HepG2 (cell line): ENCODE measurements around the gene XRCC5. TPM values are rescaled to one million over a fixed set of nuclear protein-coding genes. Genes with fewer than 3 reads are reported as not detected.

Experiments
- DMAP1 ChIP-seq: IDR thresholded peaks from 2 replicates; pipeline ENCODE4 v1.6.1; 2016
- ELF3 ChIP-seq: IDR thresholded peaks from 2 replicates; pipeline ENCODE4 v1.6.1; 2016; ENCODE audit warnings: missing genetic modification reagents, missing compliant biosample characterization
- IKZF5 ChIP-seq: IDR thresholded peaks from 2 replicates; pipeline ENCODE4 v1.6.1; 2018; ENCODE audit warnings: missing genetic modification reagents, mild to moderate bottlenecking, missing compliant biosample characterization
- MED1 ChIP-seq: sonication (generic); formaldehyde crosslinking; IDR thresholded peaks from 2 replicates; pipeline ENCODE4 v1.4.0; 2020; ENCODE audit warnings: missing genetic modification reagents
- NCOR1 ChIP-seq: fragments of 200-600 bp; sonication (generic); IDR thresholded peaks from 2 replicates; pipeline ENCODE4 v1.7.0; 2017; ENCODE audit warnings: antibody characterized with exemption, low read length, borderline replicate concordance
- PHF21A ChIP-seq: sonication (generic); formaldehyde crosslinking; IDR thresholded peaks from 2 replicates; pipeline ENCODE4 v1.5.0; 2020; ENCODE audit warnings: mild to moderate bottlenecking, missing genetic modification reagents
- RBM22 ChIP-seq: fragments of 200-400 bp; formaldehyde crosslinking; optimal IDR thresholded peaks from 2 replicates; pipeline ENCODE3; 2017; ENCODE audit warnings: mild to moderate bottlenecking, low read length, moderate library complexity
- SAP130 ChIP-seq: IDR thresholded peaks from 2 replicates; pipeline ENCODE4 v1.6.1; 2016; ENCODE audit warnings: low read depth
- SNAPC4 ChIP-seq: sonication (generic); formaldehyde crosslinking; IDR thresholded peaks from 2 replicates; pipeline ENCODE4 v1.4.0; 2020; ENCODE audit warnings: mild to moderate bottlenecking, missing genetic modification reagents
- ZNF296 ChIP-seq: sonication (generic); formaldehyde crosslinking; conservative IDR thresholded peaks from 2 replicates; pipeline ENCODE4 v1.5.0; 2020; ENCODE audit warnings: mild to moderate bottlenecking, missing genetic modification reagents
- ZNF430 ChIP-seq: sonication (generic); formaldehyde crosslinking; IDR thresholded peaks from 2 replicates; pipeline ENCODE4 v1.9.0; 2021; ENCODE audit warnings: mild to moderate bottlenecking, missing genetic modification reagents
- ZNF484 ChIP-seq: sonication (generic); formaldehyde crosslinking; IDR thresholded peaks from 2 replicates; pipeline ENCODE4 v1.5.1; 2020; ENCODE audit warnings: mild to moderate bottlenecking, low read depth, missing genetic modification reagents, borderline replicate concordance
- ZNF605 ChIP-seq: sonication (generic); formaldehyde crosslinking; IDR thresholded peaks from 2 replicates; pipeline ENCODE4 v1.8.0; 2022; ENCODE audit warnings: mild to moderate bottlenecking, missing genetic modification reagents
- ZNF710 ChIP-seq: sonication (generic); formaldehyde crosslinking; IDR thresholded peaks from 2 replicates; pipeline ENCODE4 v1.5.0; 2020; ENCODE audit warnings: mild to moderate bottlenecking, missing genetic modification reagents, borderline replicate concordance
- ZNF773 ChIP-seq: sonication (generic); formaldehyde crosslinking; IDR thresholded peaks from 2 replicates; pipeline ENCODE4 v1.4.0; 2020; ENCODE audit warnings: missing genetic modification reagents, borderline replicate concordance
- polyA plus RNA-seq, 8 experiments: library from polyadenylated mRNA; depleted of rRNA in 3 of 8; stranded (reverse) in 7 of 8; unstranded in 1 of 8; fragments of >200 nt; fragmentation: Illumina TruSeq in 4 of 8; extraction: Trizol in 4 of 8; gene quantifications; 2 replicates each; pipeline versions ENCODE4 v1.2.1 to v1.2.3, GENCODE V29; 2011 to 2016; ENCODE audit warnings: low read depth in 4 of 8, missing spikeins in 1 of 8, mixed read lengths in 1 of 8; ENCODE audit not compliant: insufficient read depth in 1 of 8
- total RNA-seq, 5 experiments: library from RNA; depleted of rRNA; stranded (reverse); fragments of >200 nt; fragmentation: Illumina TruSeq; extraction: Trizol; gene quantifications; 2 replicates each; pipeline ENCODE4 v1.2.3, GENCODE V29; 2016; ENCODE audit warnings: low read depth in 1 of 5
- TF ChIP-seq, protein P1 (sequence below): IDR thresholded peaks from 2 replicates; pipeline ENCODE4 v1.6.1; 2012; ENCODE audit warnings: inconsistent platforms
- TF ChIP-seq, protein P2 (sequence below): sonication (generic); formaldehyde crosslinking; IDR thresholded peaks from 2 replicates; pipeline ENCODE4 v1.5.0; 2020; ENCODE audit warnings: mild to moderate bottlenecking, missing genetic modification reagents, moderate library complexity
- TF ChIP-seq, protein P3 (sequence below): sonication (generic); formaldehyde crosslinking; IDR thresholded peaks from 2 replicates; pipeline ENCODE4 v1.4.0; 2020; ENCODE audit warnings: mild to moderate bottlenecking, low read depth, missing genetic modification reagents

XRCC5 gene
- total and polyA plus RNA-seq, 2 of the 13 experiments (the other 11 are each of a cell fraction or from before 2014, with no cell fraction given): 264 to 454 TPM

- TF ChIP-seq SNAPC4 (CRISPR knock-in tag) (0 out of 2 replicates have a peak, but pooled peaks have one; percentile 39), ZNF296 (CRISPR knock-in tag) (no peak), MED1 (CRISPR knock-in tag) (no peak; the same call in 1 of the 2 replicates), PHF21A (CRISPR knock-in tag) (peak; percentile 42; the same call in 1 of the 2 replicates), ZNF484 (no peak), NCOR1 (0 out of 2 replicates have a peak, but pooled peaks have one; percentile 52), SAP130 (CRISPR knock-in tag) (peak; percentile 59; the same call in 1 of the 2 replicates), ELF3 (CRISPR knock-in tag) (0 out of 2 replicates have a peak, but pooled peaks have one; percentile 21), ZNF430 (CRISPR knock-in tag) (0 out of 2 replicates have a peak, but pooled peaks have one; percentile 61), DMAP1 (CRISPR knock-in tag) (peak; percentile 92), RBM22 (peak; percentile 67), ZNF605 (CRISPR knock-in tag) (peak; percentile 90; the same call in 1 of the 2 replicates), ZNF773 (no peak), ZNF710 (CRISPR knock-in tag) (no peak), IKZF5 (peak; percentile 19)
- TF ChIP-seq, protein P1, sequence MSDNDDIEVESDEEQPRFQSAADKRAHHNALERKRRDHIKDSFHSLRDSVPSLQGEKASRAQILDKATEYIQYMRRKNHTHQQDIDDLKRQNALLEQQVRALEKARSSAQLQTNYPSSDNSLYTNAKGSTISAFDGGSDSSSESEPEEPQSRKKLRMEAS: peak; percentile 84
- TF ChIP-seq, protein P2, sequence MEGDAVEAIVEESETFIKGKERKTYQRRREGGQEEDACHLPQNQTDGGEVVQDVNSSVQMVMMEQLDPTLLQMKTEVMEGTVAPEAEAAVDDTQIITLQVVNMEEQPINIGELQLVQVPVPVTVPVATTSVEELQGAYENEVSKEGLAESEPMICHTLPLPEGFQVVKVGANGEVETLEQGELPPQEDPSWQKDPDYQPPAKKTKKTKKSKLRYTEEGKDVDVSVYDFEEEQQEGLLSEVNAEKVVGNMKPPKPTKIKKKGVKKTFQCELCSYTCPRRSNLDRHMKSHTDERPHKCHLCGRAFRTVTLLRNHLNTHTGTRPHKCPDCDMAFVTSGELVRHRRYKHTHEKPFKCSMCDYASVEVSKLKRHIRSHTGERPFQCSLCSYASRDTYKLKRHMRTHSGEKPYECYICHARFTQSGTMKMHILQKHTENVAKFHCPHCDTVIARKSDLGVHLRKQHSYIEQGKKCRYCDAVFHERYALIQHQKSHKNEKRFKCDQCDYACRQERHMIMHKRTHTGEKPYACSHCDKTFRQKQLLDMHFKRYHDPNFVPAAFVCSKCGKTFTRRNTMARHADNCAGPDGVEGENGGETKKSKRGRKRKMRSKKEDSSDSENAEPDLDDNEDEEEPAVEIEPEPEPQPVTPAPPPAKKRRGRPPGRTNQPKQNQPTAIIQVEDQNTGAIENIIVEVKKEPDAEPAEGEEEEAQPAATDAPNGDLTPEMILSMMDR (CRISPR knock-in tag): peak; percentile 94
- TF ChIP-seq, protein P3, sequence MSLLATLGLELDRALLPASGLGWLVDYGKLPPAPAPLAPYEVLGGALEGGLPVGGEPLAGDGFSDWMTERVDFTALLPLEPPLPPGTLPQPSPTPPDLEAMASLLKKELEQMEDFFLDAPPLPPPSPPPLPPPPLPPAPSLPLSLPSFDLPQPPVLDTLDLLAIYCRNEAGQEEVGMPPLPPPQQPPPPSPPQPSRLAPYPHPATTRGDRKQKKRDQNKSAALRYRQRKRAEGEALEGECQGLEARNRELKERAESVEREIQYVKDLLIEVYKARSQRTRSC (CRISPR knock-in tag): 0 out of 2 replicates have a peak, but pooled peaks have one; percentile 57
Measured at GRCh38 chr2:216114714-216115531, 5.8 kb downstream of the XRCC5 start (continued).
